Stimulated activated CD8-positive, alpha-beta memory T cell treated with anti-CD3 and anti-CD28 coated beads, Interleukin-12 subunit alpha, Interleukin-12 subunit beta, amount 100 ng/mL, for 24 hours (primary cell): ENCODE data around the gene GATAD2B.
"Not testable (repeated sequence)": the region's sequence is repeated elsewhere in the genome, so short reads cannot be mapped to it uniquely, and the experiment has no call there.

Experiments
- DNase-seq: peaks from one replicate; pipeline ENCODE4 v3.0.0-alpha.2; 2020; ENCODE audit errors: extremely low read depth

GATAD2B gene

GRCh38 chr1:153778051-153778823 lies 144.5 kb downstream of the GATAD2B start:
- DNase-seq = no peak

- no peak for DNase-seq
These were observed 145.1 kb downstream of the GATAD2B start for GRCh38 chr1:153777648-153778047.

GRCh38 chr1:153776845-153777370 lies 145.9 kb downstream of the GATAD2B start:
- DNase-seq = no peak

- DNase-seq = no peak
These were observed 146.4 kb downstream of the GATAD2B start for GRCh38 chr1:153776352-153776751.

DNA sequence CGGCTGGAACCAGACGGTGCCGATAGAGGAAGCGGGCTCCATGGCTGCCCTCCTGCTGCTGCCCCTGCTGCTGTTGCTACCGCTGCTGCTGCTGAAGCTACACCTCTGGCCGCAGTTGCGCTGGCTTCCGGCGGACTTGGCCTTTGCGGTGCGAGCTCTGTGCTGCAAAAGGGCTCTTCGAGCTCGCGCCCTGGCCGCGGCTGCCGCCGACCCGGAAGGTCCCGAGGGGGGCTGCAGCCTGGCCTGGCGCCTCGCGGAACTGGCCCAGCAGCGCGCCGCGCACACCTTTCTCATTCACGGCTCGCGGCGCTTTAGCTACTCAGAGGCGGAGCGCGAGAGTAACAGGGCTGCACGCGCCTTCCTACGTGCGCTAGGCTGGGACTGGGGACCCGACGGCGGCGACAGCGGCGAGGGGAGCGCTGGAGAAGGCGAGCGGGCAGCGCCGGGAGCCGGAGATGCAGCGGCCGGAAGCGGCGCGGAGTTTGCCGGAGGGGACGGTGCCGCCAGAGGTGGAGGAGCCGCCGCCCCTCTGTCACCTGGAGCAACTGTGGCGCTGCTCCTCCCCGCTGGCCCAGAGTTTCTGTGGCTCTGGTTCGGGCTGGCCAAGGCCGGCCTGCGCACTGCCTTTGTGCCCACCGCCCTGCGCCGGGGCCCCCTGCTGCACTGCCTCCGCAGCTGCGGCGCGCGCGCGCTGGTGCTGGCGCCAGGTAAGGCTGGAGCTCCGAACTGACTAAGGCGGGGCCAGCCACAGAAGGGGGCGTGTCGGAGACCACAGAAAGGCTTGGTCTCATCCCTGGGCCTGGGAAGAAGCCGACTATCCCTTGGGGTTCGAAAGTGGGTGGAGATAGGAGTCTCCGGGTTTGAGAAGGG lies 147.1 kb downstream of the GATAD2B start:
- DNase-seq = peak; percentile 19

DNA sequence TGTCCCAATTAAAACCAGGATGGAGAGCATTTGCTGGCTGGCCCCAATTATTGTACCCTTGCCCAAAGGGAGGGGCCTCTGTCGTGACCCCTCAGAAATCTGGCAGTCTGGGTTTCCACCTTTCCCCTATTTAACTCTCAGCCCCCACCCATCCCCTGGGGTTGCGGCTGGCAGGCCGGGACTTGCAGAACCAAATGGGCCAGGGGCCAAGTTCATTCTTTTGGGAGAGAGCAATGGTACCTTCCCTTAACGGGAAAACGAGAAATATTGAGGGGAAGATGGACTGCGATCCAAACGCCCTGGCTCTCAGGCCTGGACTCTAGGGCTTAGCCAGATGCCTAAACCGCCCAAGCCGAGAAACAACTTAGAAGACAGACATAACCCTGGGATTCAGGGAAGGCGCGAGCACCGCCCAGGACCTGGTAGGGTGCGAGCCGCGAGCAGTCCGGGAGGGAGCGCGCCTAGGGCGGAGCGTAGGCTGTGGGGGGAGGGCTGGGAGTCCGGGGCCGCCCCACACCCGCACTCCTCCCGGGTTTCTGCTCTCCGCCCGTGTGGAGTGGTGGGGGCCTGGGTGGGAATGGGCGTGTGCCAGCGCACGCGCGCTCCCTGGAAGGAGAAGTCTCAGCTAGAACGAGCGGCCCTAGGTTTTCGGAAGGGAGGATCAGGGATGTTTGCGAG lies 147.9 kb downstream of the GATAD2B start, which contains the start of gene SLC27A3:
TSS of gene SLC27A3 (plus strand) at position 628 of the 678 bp plus-strand sequence. CDS start 91 bp downstream, outside the sequence.
- DNase-seq = no peak

DNA sequence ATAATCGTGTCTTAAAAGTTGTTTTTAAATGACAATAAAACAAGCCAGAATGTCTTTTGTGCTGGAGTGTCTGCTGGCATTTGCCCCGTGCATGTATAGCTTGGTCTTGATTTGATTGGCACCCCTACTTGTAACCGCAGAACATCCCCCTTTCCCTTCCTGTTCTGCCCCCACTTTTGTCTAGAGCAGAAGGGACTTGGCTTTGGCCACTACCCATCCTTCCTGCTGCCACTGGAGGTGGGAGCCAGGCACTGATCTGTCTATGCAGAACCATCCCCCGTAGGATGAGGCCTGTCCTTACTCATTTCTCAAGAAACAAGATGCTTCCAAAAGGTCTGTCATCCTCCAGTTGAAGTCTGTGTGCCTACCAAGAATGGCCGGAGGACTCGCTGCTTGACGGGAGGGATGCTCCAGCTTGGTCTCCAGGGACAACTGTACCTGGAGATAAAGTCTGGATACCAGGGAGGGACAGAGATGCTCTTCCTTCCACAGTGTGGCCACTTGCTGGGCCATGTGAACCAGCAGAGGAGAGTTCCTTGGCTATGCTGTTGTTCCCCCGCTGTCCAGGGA lies 148.7 kb downstream of the GATAD2B start:
- no peak for DNase-seq

DNA sequence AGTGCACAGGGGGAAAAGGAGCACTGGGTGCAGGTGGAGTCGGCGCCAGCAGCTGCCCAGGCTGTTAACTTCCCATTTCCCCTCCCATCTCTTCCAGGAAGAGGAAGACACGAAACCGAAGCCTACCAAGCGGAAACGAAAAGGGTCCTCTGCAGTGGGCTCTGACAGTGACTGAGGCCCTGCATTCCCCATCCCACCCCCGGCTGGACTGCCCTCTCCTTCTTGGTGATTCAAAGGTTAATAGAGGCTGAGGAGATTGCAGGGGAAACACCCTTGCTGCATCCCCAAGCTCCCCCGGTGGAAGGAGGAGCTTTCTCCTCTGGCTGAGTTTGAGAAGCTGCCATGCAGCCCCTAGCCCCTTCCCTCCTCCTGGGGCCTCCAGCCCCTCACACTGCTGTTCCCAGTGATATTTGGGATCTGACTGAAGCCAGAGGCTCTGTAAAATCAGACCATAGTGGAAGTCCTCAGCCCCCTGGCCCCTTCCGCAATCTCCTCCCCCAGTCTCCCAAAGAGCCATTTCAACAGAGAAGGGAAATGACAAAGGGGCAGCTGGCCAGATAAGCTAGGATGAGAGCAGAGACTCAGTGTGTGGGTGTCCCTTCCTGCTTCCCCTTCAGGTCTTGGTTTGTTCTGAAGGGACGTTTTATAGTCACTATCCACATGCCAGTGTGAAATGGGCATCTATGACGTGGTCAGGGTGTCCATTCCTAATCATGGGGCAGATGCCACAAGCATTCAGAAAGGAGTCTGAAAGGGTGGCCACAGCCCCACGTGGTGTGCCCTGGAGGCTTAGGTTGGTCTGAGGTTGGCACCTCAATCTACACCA lies 149.5 kb downstream of the GATAD2B start:
- DNase-seq = no peak

- no peak for DNase-seq
These were observed 150.8 kb downstream of the GATAD2B start for GRCh38 chr1:153771841-153772593.

GRCh38 chr1:153771261-153771660 lies 151.5 kb downstream of the GATAD2B start:
- no peak for DNase-seq

GRCh38 chr1:153770797-153771196 lies 152.0 kb downstream of the GATAD2B start:
- no peak for DNase-seq

- DNase-seq = no peak
These were observed 153.6 kb downstream of the GATAD2B start for GRCh38 chr1:153769221-153769620.

DNA sequence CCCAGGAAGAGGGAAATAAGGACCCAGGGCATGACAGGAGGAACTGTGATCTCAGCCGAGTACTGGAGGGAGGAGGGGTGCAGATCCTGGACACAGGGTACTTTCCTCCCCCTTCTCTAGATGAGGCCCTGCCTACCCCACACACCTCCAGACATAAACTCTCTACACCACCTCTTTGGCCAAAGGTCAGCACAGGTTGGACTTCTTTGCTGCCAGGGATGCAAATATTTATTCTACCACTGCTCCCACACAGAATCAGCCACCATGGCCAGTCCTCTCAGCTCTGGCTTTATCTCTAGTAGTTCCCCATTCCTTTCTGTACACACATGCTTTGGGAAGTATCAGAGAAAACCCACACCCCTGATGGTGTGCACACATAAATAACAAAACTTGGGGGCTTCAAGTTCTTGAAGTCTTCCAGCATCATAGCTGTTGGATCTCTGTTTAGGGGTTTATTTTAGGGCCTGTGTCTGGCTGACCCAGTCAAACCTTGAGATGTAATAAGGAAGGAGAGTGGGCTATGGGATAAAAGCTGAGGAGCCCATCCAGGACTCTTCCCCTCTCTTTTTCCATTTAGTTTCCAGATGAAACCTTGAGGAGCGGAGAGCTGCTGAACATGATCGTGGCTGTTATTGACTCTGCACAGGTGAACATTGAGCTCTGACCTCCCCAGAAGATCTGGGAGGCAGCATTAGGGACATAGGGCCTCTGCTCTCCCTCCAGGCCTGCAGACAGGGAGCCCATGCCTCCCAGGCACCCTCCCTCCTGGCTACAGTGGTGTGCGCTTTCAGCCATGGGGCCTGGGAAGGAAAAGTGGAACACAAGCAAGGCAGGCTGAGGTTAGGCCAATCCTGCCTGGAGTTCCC lies 154.2 kb downstream of the GATAD2B start:
- no peak for DNase-seq

- DNase-seq = no peak
These were observed 155.3 kb downstream of the GATAD2B start for GRCh38 chr1:153767519-153767918.

DNA sequence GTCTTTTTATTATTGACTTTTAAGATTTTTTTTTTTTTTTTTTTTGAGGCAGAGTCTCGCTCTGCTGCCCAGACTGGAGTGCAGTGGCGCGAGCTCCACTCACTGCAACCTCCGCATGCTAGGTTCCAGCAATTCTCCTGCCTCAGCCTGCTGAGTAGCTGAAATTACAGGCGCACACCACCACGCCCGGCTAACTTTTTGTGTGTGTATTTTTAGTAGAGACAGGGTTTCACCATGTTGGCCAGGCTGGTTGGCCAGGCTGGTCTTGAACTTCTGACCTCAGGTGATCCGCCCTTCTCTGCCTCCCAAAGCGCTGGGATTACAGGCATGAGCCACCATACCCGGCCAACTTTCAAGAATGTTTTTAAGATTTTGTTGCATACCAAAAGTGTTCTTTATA lies 156.1 kb downstream of the GATAD2B start:
- not testable (repeated sequence) for DNase-seq

- DNase-seq = no peak
These were observed 158.5 kb downstream of the GATAD2B start for GRCh38 chr1:153764310-153764709.

GRCh38 chr1:153763365-153764225 lies 159.2 kb downstream of the GATAD2B start:
- no peak for DNase-seq

GRCh38 chr1:153760440-153760839 lies 162.3 kb downstream of the GATAD2B start:
- DNase-seq = no peak
